ENCODE results near the gene INTS1. TPM values are rescaled to one million over a fixed set of nuclear protein-coding genes. Genes with fewer than 3 reads are reported as not detected.
A peak's percentile ranks its signal among the peaks of the same experiment; 100 is the strongest.

INTS1 gene
- 16.6 TPM for polyA plus RNA-seq (2012; ENCODE audit: missing spikeins)

- peak; percentile 96 for DNase-seq (ENCODE audit: insufficient read length)
- TF ChIP-seq POLR2AphosphoS5 (IDR thresholded peaks at IDR 0.05; ENCODE audit: low read depth, low read length): peak; percentile 51; the same call in 1 of the 2 replicates
- TF ChIP-seq TAF1 (IDR thresholded peaks at IDR 0.05; ENCODE audit: borderline replicate concordance, low read depth, low read length): peak; percentile 89
- peak; percentile 80; the same call in 1 of the 2 replicates for TF ChIP-seq POLR2A (IDR thresholded peaks at IDR 0.05; ENCODE audit: low read depth, low read length)
- FAIRE-seq: peak; percentile 93
Observed at GRCh38 chr7:1503816-1504775, at the start of gene INTS1. TSS of gene INTS1 (minus strand) at chr7:1504389. CDS start at chr7:1503960, 429 bp downstream.

DNA sequence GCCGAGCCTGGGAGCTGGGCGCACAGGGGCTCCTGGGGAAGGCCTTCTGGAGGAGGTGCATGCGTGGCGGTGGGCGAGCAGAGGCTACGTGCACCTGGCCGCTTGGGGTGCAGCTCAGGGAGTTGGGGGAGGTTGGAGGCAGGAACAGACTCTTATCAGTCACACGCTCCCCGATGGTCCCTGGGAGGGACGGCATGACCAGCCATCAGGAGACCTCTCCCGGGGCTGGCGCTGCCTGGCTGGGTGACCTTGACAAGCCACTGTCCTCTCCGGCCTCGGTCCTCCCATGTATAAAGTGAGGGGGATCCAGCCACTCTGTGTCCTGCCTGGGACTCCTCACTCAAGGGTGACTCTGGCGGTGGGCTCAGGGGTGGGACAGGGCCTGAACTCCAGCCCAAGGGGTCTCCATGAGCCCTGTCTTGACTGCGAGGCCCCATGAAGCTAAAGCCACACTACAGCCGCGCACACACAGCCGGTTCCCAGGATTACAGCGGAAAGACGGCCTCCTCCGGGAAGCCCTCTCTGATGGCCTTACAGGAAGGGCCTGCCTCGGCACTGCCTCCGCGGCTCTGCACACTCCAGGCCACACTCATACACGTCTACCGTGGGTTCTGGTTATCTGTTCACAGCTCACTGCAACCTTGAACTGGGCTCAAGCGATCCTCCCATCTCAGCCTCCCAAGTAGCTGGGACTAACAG, 49.5 kb upstream of the INTS1 start:
- no peak for TF ChIP-seq TAF1 (IDR thresholded peaks at IDR 0.05; ENCODE audit: borderline replicate concordance, low read depth, low read length)
- TF ChIP-seq POLR2A (IDR thresholded peaks at IDR 0.05; ENCODE audit: low read depth, low read length): no peak
- no peak for TF ChIP-seq POLR2AphosphoS5 (IDR thresholded peaks at IDR 0.05; ENCODE audit: low read depth, low read length)
- DNase-seq (ENCODE audit: insufficient read length): no peak
- no peak for FAIRE-seq

- FAIRE-seq: no peak
- no peak for DNase-seq (ENCODE audit: insufficient read length)
- TF ChIP-seq POLR2A (IDR thresholded peaks at IDR 0.05; ENCODE audit: low read depth, low read length): no peak
Observed at GRCh38 chr7:1552200-1552599, 48.0 kb upstream of the INTS1 start.

GRCh38 chr7:1550846-1551155, 46.6 kb upstream of the INTS1 start:
- DNase-seq (ENCODE audit: insufficient read length): no peak
- no peak for FAIRE-seq
- TF ChIP-seq POLR2A (IDR thresholded peaks at IDR 0.05; ENCODE audit: low read depth, low read length) (no peak), TAF1 (IDR thresholded peaks at IDR 0.05; ENCODE audit: borderline replicate concordance, low read depth, low read length) (no peak), POLR2AphosphoS5 (IDR thresholded peaks at IDR 0.05; ENCODE audit: low read depth, low read length) (no peak)

DNA sequence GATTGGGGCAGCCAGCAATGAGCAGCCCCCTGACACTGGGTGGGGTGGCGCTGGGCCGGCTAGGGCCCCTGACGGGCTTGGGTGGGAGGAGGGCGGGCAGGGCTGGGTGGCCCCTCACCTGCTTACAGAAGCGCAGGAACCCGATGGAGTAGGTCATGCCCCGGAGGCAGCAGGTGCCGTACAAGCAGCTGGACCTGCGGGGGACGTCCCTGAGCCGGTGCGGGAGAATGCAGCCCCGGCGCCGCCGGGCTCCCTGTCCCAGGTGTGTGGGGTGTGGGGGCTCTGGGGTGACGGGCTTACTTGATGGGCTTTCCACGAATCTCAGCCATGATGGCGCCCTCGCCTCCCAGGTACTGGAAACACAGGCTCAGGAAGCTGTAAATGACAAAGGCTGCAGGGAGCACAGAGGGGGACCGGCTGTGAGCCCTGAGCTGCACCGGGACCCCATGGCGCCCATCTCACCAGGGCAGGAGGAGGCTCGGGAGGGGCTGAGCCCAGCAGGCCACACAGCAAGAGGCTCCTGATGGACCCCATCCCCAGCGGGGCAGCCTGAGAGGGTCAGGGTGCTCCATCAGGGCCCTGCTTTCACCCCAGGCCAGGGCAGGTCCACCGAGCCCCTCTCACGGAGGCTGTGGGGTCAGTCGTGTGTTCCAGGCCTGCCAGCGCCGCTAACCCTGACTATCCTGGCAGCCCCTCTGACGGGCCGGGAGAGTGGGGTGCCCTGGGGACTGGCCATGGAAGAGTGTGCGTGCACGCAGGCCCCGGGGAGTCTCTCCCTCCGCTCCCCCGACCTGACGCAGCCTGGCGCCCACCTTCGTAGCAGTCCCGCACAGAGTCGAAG, 46.0 kb upstream of the INTS1 start:
- TF ChIP-seq POLR2A (IDR thresholded peaks at IDR 0.05; ENCODE audit: low read depth, low read length): no peak
- no peak for DNase-seq (ENCODE audit: insufficient read length)
- no peak for FAIRE-seq

GRCh38 chr7:1549357-1550004, 45.3 kb upstream of the INTS1 start:
- no peak for TF ChIP-seq TAF1 (IDR thresholded peaks at IDR 0.05; ENCODE audit: borderline replicate concordance, low read depth, low read length)
- DNase-seq (ENCODE audit: insufficient read length) (no peak), FAIRE-seq (no peak)

- FAIRE-seq: no peak
- TF ChIP-seq POLR2AphosphoS5 (IDR thresholded peaks at IDR 0.05; ENCODE audit: low read depth, low read length): no peak
- TF ChIP-seq POLR2A (IDR thresholded peaks at IDR 0.05; ENCODE audit: low read depth, low read length): no peak
- no peak for TF ChIP-seq TAF1 (IDR thresholded peaks at IDR 0.05; ENCODE audit: borderline replicate concordance, low read depth, low read length)
- DNase-seq (ENCODE audit: insufficient read length): no peak
Observed at GRCh38 chr7:1548944-1549343, 44.8 kb upstream of the INTS1 start.

- no peak for DNase-seq (ENCODE audit: insufficient read length)
- no peak for FAIRE-seq
- TF ChIP-seq POLR2A (IDR thresholded peaks at IDR 0.05; ENCODE audit: low read depth, low read length) (no peak), TAF1 (IDR thresholded peaks at IDR 0.05; ENCODE audit: borderline replicate concordance, low read depth, low read length) (no peak), POLR2AphosphoS5 (IDR thresholded peaks at IDR 0.05; ENCODE audit: low read depth, low read length) (no peak)
Observed at GRCh38 chr7:1548438-1548831, 44.2 kb upstream of the INTS1 start.

- FAIRE-seq (no peak), DNase-seq (ENCODE audit: insufficient read length) (no peak)
- TF ChIP-seq POLR2A (IDR thresholded peaks at IDR 0.05; ENCODE audit: low read depth, low read length): no peak
- TF ChIP-seq TAF1 (IDR thresholded peaks at IDR 0.05; ENCODE audit: borderline replicate concordance, low read depth, low read length): no peak
- no peak for TF ChIP-seq POLR2AphosphoS5 (IDR thresholded peaks at IDR 0.05; ENCODE audit: low read depth, low read length)
Observed at GRCh38 chr7:1547777-1548437, 43.7 kb upstream of the INTS1 start.

DNA sequence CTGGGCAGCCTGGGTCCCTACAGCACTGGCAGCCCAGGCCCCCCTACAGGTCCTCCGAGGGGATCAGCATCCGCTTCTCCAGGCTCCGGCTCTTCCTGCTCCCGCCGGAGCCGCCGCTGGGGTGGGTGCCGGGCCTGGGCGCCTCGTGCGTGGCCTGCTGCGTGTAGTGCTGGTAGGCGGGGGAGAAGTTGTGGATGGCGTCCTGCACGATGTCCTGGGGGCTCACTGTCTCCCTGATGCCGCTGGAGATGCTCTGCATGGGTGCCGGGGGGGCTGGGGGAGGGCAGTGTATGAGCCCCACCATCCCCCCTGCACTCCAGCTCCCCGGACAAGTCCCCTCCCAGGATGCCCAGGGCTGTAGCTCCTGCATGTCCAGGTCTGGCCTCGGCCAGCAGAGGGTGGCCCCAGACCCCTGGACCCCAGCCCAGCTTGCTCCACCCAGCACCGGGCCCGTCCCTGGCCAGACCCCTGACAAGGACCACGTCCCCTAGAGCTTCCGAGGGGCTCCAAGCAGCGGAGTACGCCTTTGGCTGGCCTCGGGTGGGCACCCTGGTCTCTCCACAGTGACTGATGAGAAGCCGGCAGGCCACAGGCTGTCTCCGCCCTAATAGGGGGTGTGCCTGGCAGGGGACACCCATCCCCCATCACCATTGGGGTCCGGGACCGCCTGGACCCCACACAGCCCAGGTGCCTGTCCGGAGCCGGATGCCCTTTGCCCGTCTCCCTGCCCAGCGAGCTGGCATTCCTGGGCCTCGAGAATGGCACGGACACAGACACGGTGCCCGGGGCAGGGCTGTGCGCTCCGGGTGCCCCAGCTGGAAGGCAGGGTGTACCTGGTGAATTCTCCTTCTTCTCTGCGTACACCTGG, 43.0 kb upstream of the INTS1 start:
- DNase-seq (ENCODE audit: insufficient read length) (no peak), FAIRE-seq (no peak)
- no peak for TF ChIP-seq POLR2AphosphoS5 (IDR thresholded peaks at IDR 0.05; ENCODE audit: low read depth, low read length)
- TF ChIP-seq TAF1 (IDR thresholded peaks at IDR 0.05; ENCODE audit: borderline replicate concordance, low read depth, low read length): no peak
- TF ChIP-seq POLR2A (IDR thresholded peaks at IDR 0.05; ENCODE audit: low read depth, low read length): no peak

All from GM12892 (cell line).